IMR-90 (cell line): ENCODE data around the gene SMAD2. TPM values are rescaled to one million over a fixed set of nuclear protein-coding genes. Genes with fewer than 3 reads are reported as not detected.

Experiments used
- ATAC-seq: fragments of 200-7000 bp; cut with Tn5 transposase; 2 replicates; pipeline ENCODE4 v1.9.1; 2020; ENCODE audit warnings: low read depth, mild to moderate bottlenecking, moderate library complexity
- BruUV-seq: library from RNA; stranded (reverse); fragments of 400-500 nt; replicated peaks from 2 replicates; lab custom pipeline; 2021; lab: Mats Ljungman, UMichigan
- CTCF ChIA-PET: fragments of 300-600 bp; formaldehyde crosslinking; extraction: SDS; loops from one replicate; lab custom pipeline; 2021; ENCODE audit warnings: antibody characterized with exemption; lab: Yijun Ruan, JAX
- POLR2A ChIA-PET: fragments of 300-600 bp; sonication (Branson Sonifier 250); formaldehyde crosslinking; loops from one replicate; lab custom pipeline; 2022; ENCODE audit warnings: antibody characterized with exemption; ENCODE audit not compliant: unreplicated experiment; lab: Charles Lee
- DNase-seq: peaks from one replicate; pipeline ENCODE4 v3.0.0; 2013
- H2AFZ ChIP-seq: replicated peaks from 2 replicates; pipeline ENCODE3; 2013; ENCODE audit warnings: low read length, mild to moderate bottlenecking; ENCODE audit not compliant: poor library complexity
- H2AK5ac ChIP-seq: 2 replicates; pipeline ENCODE4 v1.6.1; 2013; ENCODE audit warnings: low read depth, low read length, inconsistent platforms
- H2AK9ac ChIP-seq: replicated peaks from 2 replicates; pipeline ENCODE3; 2013; ENCODE audit warnings: mild to moderate bottlenecking, low read depth, low read length, moderate library complexity; ENCODE audit not compliant: poor library complexity
- H2BK120ac ChIP-seq: 2 replicates; pipeline ENCODE4 v1.6.1; 2013; ENCODE audit warnings: low read depth, low read length, inconsistent platforms
- H2BK15ac ChIP-seq: 3 replicates; pipeline ENCODE4 v1.6.1; 2013; ENCODE audit warnings: low read depth, low read length, inconsistent platforms
- H2BK20ac ChIP-seq: 2 replicates; pipeline ENCODE4 v1.6.1; 2013; ENCODE audit warnings: low read depth, mild to moderate bottlenecking, inconsistent platforms, low read length, moderate library complexity
- H2BK5ac ChIP-seq: 2 replicates; pipeline ENCODE4 v1.6.1; 2013; ENCODE audit warnings: mild to moderate bottlenecking, low read depth, low read length, inconsistent platforms; ENCODE audit not compliant: poor library complexity, severe bottlenecking
- H3K14ac ChIP-seq: replicated peaks from 2 replicates; pipeline ENCODE4 v1.6.1; 2013; ENCODE audit warnings: low read depth, low read length, inconsistent platforms
- H3K18ac ChIP-seq: 2 replicates; pipeline ENCODE4 v1.6.1; 2013; ENCODE audit warnings: low read depth, low read length, control low read depth
- H3K23ac ChIP-seq: 2 replicates; pipeline ENCODE4 v1.6.1; 2013; ENCODE audit warnings: low read depth, low read length, inconsistent platforms
- H3K27ac ChIP-seq: 2 replicates; pipeline ENCODE4 v1.5.1; 2013; ENCODE audit warnings: mild to moderate bottlenecking, control low read depth, low read length; ENCODE audit not compliant: insufficient read depth
- H3K27me3 ChIP-seq: 2 replicates; pipeline ENCODE4 v1.6.1; 2013; ENCODE audit warnings: low read length; ENCODE audit not compliant: control insufficient read depth, insufficient read depth
- H3K36me3 ChIP-seq: 2 replicates; pipeline ENCODE4 v1.6.1; 2013; ENCODE audit warnings: low read length, mixed read lengths; ENCODE audit not compliant: control insufficient read depth, insufficient read depth
- H3K4ac ChIP-seq: 2 replicates; pipeline ENCODE4 v1.6.1; 2013; ENCODE audit warnings: low read depth, low read length, inconsistent platforms
- H3K4me1 ChIP-seq: 2 replicates; pipeline ENCODE4 v1.6.1; 2013; ENCODE audit warnings: low read length, mixed read lengths; ENCODE audit not compliant: control insufficient read depth, insufficient read depth
- H3K4me2 ChIP-seq: 2 replicates; pipeline ENCODE4 v1.6.1; 2013; ENCODE audit warnings: low read depth, mild to moderate bottlenecking, control low read depth, low read length, moderate library complexity
- H3K4me3 ChIP-seq: 2 replicates; pipeline ENCODE4 v1.5.1; 2013; ENCODE audit warnings: low read depth, mild to moderate bottlenecking, control low read depth, low read length, moderate library complexity; ENCODE audit not compliant: insufficient read depth
- H3K56ac ChIP-seq: 2 replicates; pipeline ENCODE4 v1.6.1; 2013; ENCODE audit warnings: low read length, inconsistent platforms; ENCODE audit not compliant: insufficient read depth; ENCODE audit errors: extremely low read depth
- H3K79me1 ChIP-seq, 2 experiments: 2 replicates each; pipeline ENCODE4 v1.6.1; 2013; ENCODE audit warnings: low read length in 2 of 2, inconsistent platforms in 1 of 2, low read depth in 1 of 2
- H3K9ac ChIP-seq: 2 replicates; pipeline ENCODE4 v1.6.1; 2013; ENCODE audit warnings: low read depth, low read length, control low read depth
- H3K9me1 ChIP-seq: 2 replicates; pipeline ENCODE4 v1.6.1; 2013; ENCODE audit warnings: low read length, inconsistent platforms; ENCODE audit not compliant: insufficient read depth
- H3K9me3 ChIP-seq: 2 replicates; pipeline ENCODE4 v1.6.1; 2013; ENCODE audit warnings: low read length; ENCODE audit not compliant: control insufficient read depth, insufficient read depth
- H4K20me1 ChIP-seq: 2 replicates; pipeline ENCODE4 v1.6.1; 2013; ENCODE audit warnings: low read length, inconsistent platforms; ENCODE audit not compliant: insufficient read depth
- H4K5ac ChIP-seq: 2 replicates; pipeline ENCODE4 v1.6.1; 2013; ENCODE audit warnings: mild to moderate bottlenecking, low read depth, low read length, control low read depth
- H4K8ac ChIP-seq, 2 experiments: 2 replicates each; pipeline ENCODE4 v1.6.1; 2013; ENCODE audit warnings: low read depth in 2 of 2, low read length in 2 of 2, control low read depth in 1 of 2, inconsistent platforms in 1 of 2
- H4K91ac ChIP-seq: 2 replicates; pipeline ENCODE4 v1.6.1; 2013; ENCODE audit warnings: low read depth, low read length, inconsistent platforms; ENCODE audit not compliant: insufficient read depth
- BHLHE40 ChIP-seq: fragments of 150-350 bp; IDR thresholded peaks from 2 replicates; pipeline ENCODE4 v1.6.1; 2016; ENCODE audit warnings: mild to moderate bottlenecking, low read depth, low read length
- CEBPB ChIP-seq: IDR thresholded peaks from 2 replicates; pipeline ENCODE4 v1.6.1; 2012; ENCODE audit warnings: low read depth, low read length, improper control_type of control experiment
- CHD1 ChIP-seq: IDR thresholded peaks from 2 replicates; pipeline ENCODE4 v1.6.1; 2012; ENCODE audit warnings: low read depth, low read length, improper control_type of control experiment
- FOS ChIP-seq: fragments of 150-350 bp; IDR thresholded peaks from 2 replicates; pipeline ENCODE4 v1.6.1; 2016; ENCODE audit warnings: low read depth, low read length
- MAFK ChIP-seq: IDR thresholded peaks from 2 replicates; pipeline ENCODE4 v1.6.1; 2012; ENCODE audit warnings: low read depth, low read length, improper control_type of control experiment
- MAZ ChIP-seq: IDR thresholded peaks from 2 replicates; pipeline ENCODE4 v1.6.1; 2012; ENCODE audit warnings: low read depth, mild to moderate bottlenecking, low read length, improper control_type of control experiment, moderate library complexity, borderline replicate concordance
- MXI1 ChIP-seq: IDR thresholded peaks from 2 replicates; pipeline ENCODE4 v1.6.1; 2012; ENCODE audit warnings: low read depth, mild to moderate bottlenecking, low read length, moderate library complexity, borderline replicate concordance
- NFE2L2 ChIP-seq: fragments of 150-350 bp; IDR thresholded peaks from 2 replicates; pipeline ENCODE4 v1.6.1; 2016; ENCODE audit warnings: low read depth, mild to moderate bottlenecking, low read length
- POLR2A ChIP-seq: IDR thresholded peaks from 2 replicates; pipeline ENCODE4 v1.6.1; 2012; ENCODE audit warnings: mild to moderate bottlenecking, low read depth, low read length
- RAD21 ChIP-seq: IDR thresholded peaks from 2 replicates; pipeline ENCODE4 v1.6.1; 2012; ENCODE audit warnings: low read length, improper control_type of control experiment
- RCOR1 ChIP-seq: IDR thresholded peaks from 2 replicates; pipeline ENCODE4 v1.6.1; 2012; ENCODE audit warnings: mild to moderate bottlenecking, low read length, improper control_type of control experiment; ENCODE audit not compliant: insufficient replicate concordance
- SMC3 ChIP-seq: fragments of 150-350 bp; IDR thresholded peaks from 2 replicates; pipeline ENCODE4 v1.6.1; 2016; ENCODE audit warnings: low read depth, mild to moderate bottlenecking, antibody characterized with exemption, low read length, moderate library complexity
- WGBS, 2 experiments: methylation state at CpG; one replicate each; pipeline versions ENCODE4 v1.1.5 to v1.1.7; 2013; ENCODE audit warnings: missing lambda C conversion rate in 2 of 2; ENCODE audit not compliant: insufficient read length in 1 of 2; ENCODE audit errors: extremely low coverage in 2 of 2; 5-methylcytosine and 5-hydroxymethylcytosine counted together
- dilution Hi-C: fragments of 300-500 bp; cut with HindIII; formaldehyde crosslinking; loops from one replicate; pipeline ENCODE4 v1.14.3; 2018; ENCODE audit warnings: low sequenced_read_pairs; ENCODE audit not compliant: unreplicated experiment
- in situ Hi-C: fragments of 300-500 bp; cut with MboI; formaldehyde crosslinking; loops from 3 replicates; pipeline ENCODE4 v1.14.3; 2019; ENCODE audit warnings: low sequenced_read_pairs, inconsistent platforms, mixed read lengths
- intact Hi-C: fragments of 100-400 bp; cut with micrococcal nuclease; formaldehyde crosslinking; loops from 2 replicates; pipeline ENCODE4 v1.10.0; 2022
- polyA plus RNA-seq, 3 experiments: library from polyadenylated mRNA; depleted of rRNA; stranded (reverse); fragments of >200 nt; gene quantifications; 2 replicates each; pipeline ENCODE4 v1.2.3, GENCODE V29; 2012; ENCODE audit warnings: low replicate concordance in 1 of 3
- total RNA-seq: library from RNA; depleted of rRNA; stranded (reverse); fragments of >200 nt; gene quantifications from 2 replicates; pipeline ENCODE4 v1.2.3, GENCODE V29; 2012
- TF ChIP-seq, protein P1 (sequence below): fragments of 150-350 bp; IDR thresholded peaks from 2 replicates; pipeline ENCODE4 v1.6.1; 2016; ENCODE audit warnings: low read depth, mild to moderate bottlenecking, low read length, moderate library complexity, borderline replicate concordance
- TF ChIP-seq, protein P2 (sequence below): conservative IDR thresholded peaks from 2 replicates; pipeline ENCODE4 v1.5.1; 2012; ENCODE audit warnings: mild to moderate bottlenecking, low read depth, low read length, improper control_type of control experiment

Gene SMAD2
- total and polyA plus RNA-seq, 2 of the 4 experiments (the other 2 are of a cell fraction), result 41.7 to 171 TPM

DNA sequence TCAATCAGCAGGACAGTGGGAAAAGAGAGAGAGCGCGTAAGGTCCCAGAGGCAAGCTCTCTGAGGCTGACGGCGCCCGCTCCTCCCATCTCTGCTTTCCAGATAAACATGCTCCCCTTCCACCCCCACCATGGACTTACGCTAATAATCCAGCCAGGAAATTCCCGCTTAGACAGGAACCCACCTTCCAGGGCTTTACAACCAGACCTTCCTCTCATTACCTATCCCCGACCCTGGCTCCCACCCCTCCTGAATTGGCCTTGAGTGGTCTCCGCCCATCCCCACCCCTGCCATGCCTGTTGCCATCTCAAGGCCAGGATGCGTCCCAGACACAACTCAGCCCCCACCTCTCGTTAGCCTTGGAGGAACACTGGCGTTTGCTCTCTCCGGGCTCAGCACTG, 131.1 kb downstream of the SMAD2 start:
- in situ Hi-C loops (no loop called here), dilution Hi-C loops (no loop called here), intact Hi-C loops (no loop called here)
- no peaks in the 10 kb centered on the region for H3K79me1 ChIP-seq
- no peak overlapping the region for H3K4me2 ChIP-seq
- no peak overlapping the region for H2AK5ac ChIP-seq
- no peak overlapping the region for H3K9ac ChIP-seq
- H2BK5ac ChIP-seq, result no peak overlapping the region
- H4K8ac ChIP-seq, result no peak overlapping the region
- H2BK20ac ChIP-seq, result no peak overlapping the region
- H3K18ac ChIP-seq, result no peak overlapping the region
- no peak overlapping the region for H3K4ac ChIP-seq
- H3K27me3 ChIP-seq, result peaks cover 21% of the 10 kb centered on the region
- no TSS peak for BruUV-seq
- H3K27ac ChIP-seq, result no peak overlapping the region
- WGBS, 2 experiments, result 68% methylated on average over 3 of the region's 13 CpGs; no CpG with 5 or more reads in 1 of the 2 experiments
- no peak overlapping the region for H2BK15ac ChIP-seq
- no peak overlapping the region for H4K5ac ChIP-seq
- no peaks in the 10 kb centered on the region for H4K20me1 ChIP-seq
- H3K23ac ChIP-seq, result no peak overlapping the region
- H3K9me1 ChIP-seq, result no peaks in the 10 kb centered on the region
- no peaks in the 10 kb centered on the region for H3K36me3 ChIP-seq
- H3K56ac ChIP-seq, result no peak overlapping the region
- H3K9me3 ChIP-seq, result no peaks in the 10 kb centered on the region
- DNase-seq (no peak), ATAC-seq (no peak)
- H3K4me3 ChIP-seq, result no peak overlapping the region
- TF ChIP-seq, protein P1, sequence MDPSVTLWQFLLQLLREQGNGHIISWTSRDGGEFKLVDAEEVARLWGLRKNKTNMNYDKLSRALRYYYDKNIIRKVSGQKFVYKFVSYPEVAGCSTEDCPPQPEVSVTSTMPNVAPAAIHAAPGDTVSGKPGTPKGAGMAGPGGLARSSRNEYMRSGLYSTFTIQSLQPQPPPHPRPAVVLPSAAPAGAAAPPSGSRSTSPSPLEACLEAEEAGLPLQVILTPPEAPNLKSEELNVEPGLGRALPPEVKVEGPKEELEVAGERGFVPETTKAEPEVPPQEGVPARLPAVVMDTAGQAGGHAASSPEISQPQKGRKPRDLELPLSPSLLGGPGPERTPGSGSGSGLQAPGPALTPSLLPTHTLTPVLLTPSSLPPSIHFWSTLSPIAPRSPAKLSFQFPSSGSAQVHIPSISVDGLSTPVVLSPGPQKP, result no peak
- TF ChIP-seq POLR2A, result no peak
- TF ChIP-seq, protein P2, sequence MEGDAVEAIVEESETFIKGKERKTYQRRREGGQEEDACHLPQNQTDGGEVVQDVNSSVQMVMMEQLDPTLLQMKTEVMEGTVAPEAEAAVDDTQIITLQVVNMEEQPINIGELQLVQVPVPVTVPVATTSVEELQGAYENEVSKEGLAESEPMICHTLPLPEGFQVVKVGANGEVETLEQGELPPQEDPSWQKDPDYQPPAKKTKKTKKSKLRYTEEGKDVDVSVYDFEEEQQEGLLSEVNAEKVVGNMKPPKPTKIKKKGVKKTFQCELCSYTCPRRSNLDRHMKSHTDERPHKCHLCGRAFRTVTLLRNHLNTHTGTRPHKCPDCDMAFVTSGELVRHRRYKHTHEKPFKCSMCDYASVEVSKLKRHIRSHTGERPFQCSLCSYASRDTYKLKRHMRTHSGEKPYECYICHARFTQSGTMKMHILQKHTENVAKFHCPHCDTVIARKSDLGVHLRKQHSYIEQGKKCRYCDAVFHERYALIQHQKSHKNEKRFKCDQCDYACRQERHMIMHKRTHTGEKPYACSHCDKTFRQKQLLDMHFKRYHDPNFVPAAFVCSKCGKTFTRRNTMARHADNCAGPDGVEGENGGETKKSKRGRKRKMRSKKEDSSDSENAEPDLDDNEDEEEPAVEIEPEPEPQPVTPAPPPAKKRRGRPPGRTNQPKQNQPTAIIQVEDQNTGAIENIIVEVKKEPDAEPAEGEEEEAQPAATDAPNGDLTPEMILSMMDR, result no peak
- TF ChIP-seq FOS, result no peak
- no peak for TF ChIP-seq SMC3
- no peak for TF ChIP-seq CEBPB
- TF ChIP-seq MAFK, result no peak
- TF ChIP-seq RCOR1, result no peak
- TF ChIP-seq MXI1, result no peak
- TF ChIP-seq CHD1, result no peak
- no peak for TF ChIP-seq RAD21
- no peak for TF ChIP-seq NFE2L2
- no peak for TF ChIP-seq MAZ
- no peak for TF ChIP-seq BHLHE40
- H2AFZ ChIP-seq, result no peak overlapping the region
- ChIA-PET POLR2A (no interaction called here), CTCF (no interaction called here)
- no peak overlapping the region for H2BK120ac ChIP-seq
- no peak overlapping the region for H2AK9ac ChIP-seq
- H4K91ac ChIP-seq, result no peak overlapping the region
- no peak overlapping the region for H3K14ac ChIP-seq
- no peaks in the 10 kb centered on the region for H3K4me1 ChIP-seq
